ENCODE measurements around the gene CDK1.

The CDK1 gene

DNA sequence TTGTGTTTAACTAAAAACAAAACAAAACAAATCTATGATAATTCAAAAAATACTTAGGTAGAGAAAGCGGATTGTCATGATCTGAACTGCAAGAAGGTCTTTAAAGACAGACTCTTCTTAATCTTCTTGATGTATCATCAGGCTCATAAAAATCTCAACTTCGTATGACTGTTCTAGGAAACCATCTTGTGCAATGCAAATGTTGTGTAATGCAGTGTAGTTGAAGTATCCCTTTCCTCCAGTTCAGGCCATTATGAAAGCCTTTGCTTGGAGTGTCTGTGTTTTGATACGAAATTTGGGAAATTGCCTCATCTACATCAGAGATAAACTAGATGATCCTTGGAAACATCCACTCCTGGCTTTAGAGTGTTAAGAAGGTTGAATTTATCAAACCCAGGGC is 30.9 kb downstream of the CDK1 start:
- no peak for TF ChIP-seq ZFX (IDR thresholded peaks at IDR 0.05)
- TF ChIP-seq, protein P1, sequence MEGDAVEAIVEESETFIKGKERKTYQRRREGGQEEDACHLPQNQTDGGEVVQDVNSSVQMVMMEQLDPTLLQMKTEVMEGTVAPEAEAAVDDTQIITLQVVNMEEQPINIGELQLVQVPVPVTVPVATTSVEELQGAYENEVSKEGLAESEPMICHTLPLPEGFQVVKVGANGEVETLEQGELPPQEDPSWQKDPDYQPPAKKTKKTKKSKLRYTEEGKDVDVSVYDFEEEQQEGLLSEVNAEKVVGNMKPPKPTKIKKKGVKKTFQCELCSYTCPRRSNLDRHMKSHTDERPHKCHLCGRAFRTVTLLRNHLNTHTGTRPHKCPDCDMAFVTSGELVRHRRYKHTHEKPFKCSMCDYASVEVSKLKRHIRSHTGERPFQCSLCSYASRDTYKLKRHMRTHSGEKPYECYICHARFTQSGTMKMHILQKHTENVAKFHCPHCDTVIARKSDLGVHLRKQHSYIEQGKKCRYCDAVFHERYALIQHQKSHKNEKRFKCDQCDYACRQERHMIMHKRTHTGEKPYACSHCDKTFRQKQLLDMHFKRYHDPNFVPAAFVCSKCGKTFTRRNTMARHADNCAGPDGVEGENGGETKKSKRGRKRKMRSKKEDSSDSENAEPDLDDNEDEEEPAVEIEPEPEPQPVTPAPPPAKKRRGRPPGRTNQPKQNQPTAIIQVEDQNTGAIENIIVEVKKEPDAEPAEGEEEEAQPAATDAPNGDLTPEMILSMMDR (conservative IDR thresholded peaks at IDR 0.05), result no peak
- no peak overlapping the region for H3K27ac ChIP-seq

DNA sequence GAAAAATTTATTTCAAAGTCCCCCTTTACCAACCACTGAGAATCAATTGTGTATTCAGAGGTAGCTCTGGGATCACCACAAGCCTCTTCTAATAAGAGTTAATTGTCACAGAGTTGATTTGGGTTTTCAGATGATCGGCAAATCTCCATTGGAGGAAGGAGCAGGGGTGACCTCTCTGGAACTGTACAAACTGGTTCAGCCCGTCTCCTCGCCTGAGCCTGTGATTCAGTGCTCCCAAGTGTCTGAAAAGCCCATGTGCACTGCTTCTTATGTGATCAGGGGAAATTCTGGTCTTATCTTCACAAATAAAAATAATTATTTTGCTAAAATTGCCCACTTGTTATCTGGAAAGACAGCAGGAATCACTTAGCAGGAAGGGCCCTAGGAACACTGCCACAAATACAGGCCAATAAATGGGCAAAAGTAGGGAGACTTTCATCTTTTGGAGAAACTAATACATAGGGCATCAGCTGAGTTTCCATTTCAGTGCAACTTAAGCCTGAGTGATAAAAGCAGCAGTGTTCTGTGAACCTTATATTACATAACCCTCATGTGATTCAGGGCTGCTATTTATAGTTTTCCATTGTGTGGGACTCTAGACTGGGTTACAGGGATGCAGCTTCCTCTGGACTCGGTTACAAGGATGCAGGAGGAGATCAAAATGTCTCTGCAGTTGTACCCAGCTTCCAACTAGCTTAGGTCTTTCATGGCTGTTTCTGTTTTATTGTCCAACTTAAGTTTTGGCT is 32.3 kb downstream of the CDK1 start:
- TF ChIP-seq ZFX (IDR thresholded peaks at IDR 0.05), result no peak
- TF ChIP-seq, protein P1 (conservative IDR thresholded peaks at IDR 0.05), result no peak; the same call in 1 of the 2 replicates
- H3K27ac ChIP-seq, result peak overlapping the region; percentile 20; the same call in 1 of the 2 replicates

DNA sequence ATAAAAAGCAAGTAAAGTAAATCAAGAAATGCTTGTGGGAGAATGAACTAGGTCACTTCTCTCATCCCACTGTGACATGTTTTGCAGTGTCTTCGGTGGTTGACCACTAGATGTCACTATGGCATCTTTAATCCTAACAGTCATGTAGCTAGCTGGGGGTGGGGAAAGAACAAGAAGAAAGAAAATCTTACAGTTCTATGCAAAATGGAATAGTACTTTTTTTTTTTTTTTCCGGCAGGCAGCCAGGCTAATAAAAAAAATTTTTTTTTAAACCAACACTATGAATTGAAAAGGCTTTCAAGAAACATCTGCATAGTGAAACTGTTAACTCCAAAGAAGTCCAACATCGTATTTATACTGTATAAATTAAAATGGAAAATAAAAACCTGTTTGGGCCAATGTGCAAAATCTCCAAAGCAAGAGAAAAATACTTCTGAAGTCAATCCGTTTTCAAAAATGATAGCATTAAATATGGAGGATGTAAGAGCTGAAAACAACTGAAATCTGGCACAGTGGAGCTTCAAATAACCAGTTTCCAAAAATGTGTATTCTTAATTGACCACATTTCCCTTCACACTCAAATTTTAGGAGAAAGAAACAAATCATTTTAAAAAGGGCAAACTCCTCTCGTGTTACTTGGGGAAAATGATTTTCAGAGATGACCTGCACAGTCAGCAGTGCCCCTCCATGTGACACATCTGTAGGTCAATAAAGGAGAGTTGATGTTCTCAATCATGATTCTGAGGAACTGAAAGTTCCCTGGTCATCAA is 38.5 kb downstream of the CDK1 start:
- peak overlapping the region; percentile 31; the same call in 1 of the 2 replicates for H3K27ac ChIP-seq

DNA sequence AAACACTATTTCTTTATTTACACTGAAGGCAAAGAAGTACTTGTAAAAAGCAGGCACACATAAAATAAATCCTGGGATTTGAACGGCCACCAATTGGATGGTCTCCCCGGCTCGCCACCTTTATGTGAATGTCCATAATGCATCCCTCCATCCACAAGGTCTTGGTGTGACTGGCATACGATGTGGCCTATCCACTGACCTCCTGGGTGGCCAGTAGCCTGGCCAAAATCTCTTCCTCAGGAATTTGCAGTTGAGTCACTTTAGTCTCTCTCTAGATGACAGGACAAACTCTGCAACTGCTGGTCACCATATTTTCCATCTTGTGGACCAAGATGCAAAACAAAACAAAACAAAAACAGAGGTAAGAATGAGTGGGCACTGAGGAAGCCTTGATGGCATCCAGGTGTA is 39.1 kb downstream of the CDK1 start:
- H3K27ac ChIP-seq, result peak overlapping the region; percentile 31; the same call in 1 of the 2 replicates
- TF ChIP-seq, protein P1 (conservative IDR thresholded peaks at IDR 0.05), result no peak
- no peak for TF ChIP-seq ZFX (IDR thresholded peaks at IDR 0.05)

More for the DNA sequence above, 38.5 kb downstream of the CDK1 start:
- TF ChIP-seq, protein P1 (conservative IDR thresholded peaks at IDR 0.05), result peak; percentile 92
- TF ChIP-seq ZFX (IDR thresholded peaks at IDR 0.05), result no peak

DNA sequence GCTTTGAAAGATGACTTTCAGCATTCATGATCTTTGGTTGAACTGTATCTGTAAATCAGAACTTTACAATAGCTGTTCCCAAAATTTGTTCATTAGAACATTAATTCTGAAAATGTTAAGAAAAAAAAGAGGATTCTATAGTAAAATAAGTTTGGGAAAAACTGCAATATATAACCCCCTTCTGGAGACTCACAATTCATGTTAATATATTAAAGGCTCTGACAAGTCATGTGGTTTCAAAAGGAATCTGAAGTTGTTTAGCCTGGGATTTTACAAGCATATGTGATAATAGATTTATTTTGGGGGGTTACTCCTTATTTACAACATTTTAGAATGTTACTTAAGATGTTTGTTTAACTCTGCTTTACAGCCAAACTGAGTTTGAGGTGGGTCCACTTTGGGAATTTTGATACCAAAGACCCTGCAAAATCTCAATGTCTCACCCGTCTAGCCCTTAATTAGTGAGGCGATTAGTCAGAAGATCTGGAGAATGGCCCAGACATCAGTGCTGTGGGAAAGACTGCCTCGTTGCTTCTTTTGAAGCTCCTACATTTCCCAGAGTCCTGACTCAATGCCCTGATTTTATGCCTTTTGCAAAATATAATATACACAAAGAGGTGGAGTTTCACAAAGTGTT is 40.0 kb downstream of the CDK1 start:
- TF ChIP-seq, protein P1 (conservative IDR thresholded peaks at IDR 0.05), result no peak
- TF ChIP-seq ZFX (IDR thresholded peaks at IDR 0.05), result no peak
- H3K27ac ChIP-seq, result no peak overlapping the region

DNA sequence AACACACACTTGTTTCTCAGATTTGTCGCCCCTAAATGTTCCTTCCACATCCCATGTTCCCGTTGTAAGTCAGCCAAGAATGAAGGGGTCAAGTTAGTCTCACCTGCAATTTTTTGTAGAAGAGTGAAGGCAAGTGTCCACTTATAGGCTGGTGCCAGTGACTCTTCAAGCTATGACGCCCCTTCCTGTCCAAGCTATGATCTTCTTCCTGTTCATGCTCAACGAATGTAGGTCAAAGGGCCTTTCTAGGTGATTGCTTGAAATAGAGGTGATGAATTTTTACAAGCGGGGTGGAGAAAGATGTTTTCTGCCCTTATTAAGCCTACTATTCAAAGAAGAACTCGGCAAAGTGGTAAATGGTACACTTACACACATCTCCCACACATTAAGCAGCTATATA is 41.0 kb downstream of the CDK1 start:
- H3K27ac ChIP-seq, result no peak overlapping the region
- TF ChIP-seq ZFX (IDR thresholded peaks at IDR 0.05), result no peak
- TF ChIP-seq, protein P1 (conservative IDR thresholded peaks at IDR 0.05), result no peak

All from C4-2B (cell line).